Suppressor macrophage (primary cell): ENCODE measurements around the gene BRINP1.

Experiments
- DNase-seq, 4 experiments: peaks; one replicate each; pipeline ENCODE4 v3.0.0-alpha.2; 2020 to 2022
- total RNA-seq, 17 experiments: gene quantifications; one replicate each; lab custom pipeline; 2026; ENCODE audit warnings: mixed read lengths in 6 of 17, inconsistent platforms in 3 of 17; lab: John Stamatoyannopoulos, UW

The BRINP1 gene
- 0 to 1.8 (median 0) reads per million in 17 experiments for total RNA-seq

GRCh38 chr9:119368681-119369581, at the start of gene BRINP1:
Gene BRINP1, minus strand, starts transcription at chr9:119369435. Its CDS starts 56,080 bp downstream, at chr9:119313355.
- peak in 3 of 4 experiments; percentile 2 to 24 (median 5) for DNase-seq

GRCh38 chr9:119418721-119419120, 49.5 kb upstream of the BRINP1 start:
- no peak for DNase-seq

GRCh38 chr9:119416793-119417192, 47.6 kb upstream of the BRINP1 start:
- no peak for DNase-seq

- no peak for DNase-seq
Measured at GRCh38 chr9:119412399-119412798, 43.2 kb upstream of the BRINP1 start.

- DNase-seq = no peak
Measured at GRCh38 chr9:119409552-119409951, 40.3 kb upstream of the BRINP1 start.

GRCh38 chr9:119400606-119401005, 31.4 kb upstream of the BRINP1 start:
- no peak for DNase-seq

- DNase-seq = no peak
Measured at GRCh38 chr9:119398350-119398749, 29.1 kb upstream of the BRINP1 start.

GRCh38 chr9:119391878-119392277, 22.6 kb upstream of the BRINP1 start:
- no peak for DNase-seq

- DNase-seq = peak; percentile 13 to 32 (median 23)
Measured at GRCh38 chr9:119375892-119376291, 6.7 kb upstream of the BRINP1 start.

GRCh38 chr9:119372951-119373350, 3.7 kb upstream of the BRINP1 start:
- DNase-seq = no peak

- peak; percentile 41 to 73 (median 54) for DNase-seq
Measured at GRCh38 chr9:119370816-119371215, 1.6 kb upstream of the BRINP1 start.

GRCh38 chr9:119369680-119370366, 588 bp upstream of the BRINP1 start:
- DNase-seq = no peak

- DNase-seq = no peak
Measured at GRCh38 chr9:119368179-119368578, 1.1 kb downstream of the BRINP1 start.

- no peak for DNase-seq
Measured at GRCh38 chr9:119367683-119368075, 1.6 kb downstream of the BRINP1 start.

- no peak for DNase-seq
Measured at GRCh38 chr9:119366909-119367682, 2.1 kb downstream of the BRINP1 start.

GRCh38 chr9:119365291-119366027, 3.8 kb downstream of the BRINP1 start:
- peak; percentile 13 to 47 (median 39) for DNase-seq

- DNase-seq = no peak
Measured at GRCh38 chr9:119360237-119360636, 9.0 kb downstream of the BRINP1 start.

GRCh38 chr9:119357336-119358096, 11.7 kb downstream of the BRINP1 start:
- no peak for DNase-seq

GRCh38 chr9:119349351-119349825, 19.8 kb downstream of the BRINP1 start:
- DNase-seq = no peak

GRCh38 chr9:119343059-119343990, 25.9 kb downstream of the BRINP1 start:
- no peak for DNase-seq
